DND-41 (cell line): ENCODE data around the gene MANEAL.

Experiments
- ATAC-seq: fragments of 200-7000 bp; cut with Tn5 transposase; 3 replicates; pipeline ENCODE4 v1.9.1; 2021; ENCODE audit warnings: low read depth; ENCODE audit not compliant: insufficient read depth
- DNase-seq: peaks from one replicate; pipeline ENCODE4 v3.0.0-alpha.2; 2020
- H2AFZ ChIP-seq: 2 replicates; pipeline ENCODE4 v1.6.0; 2012; ENCODE audit warnings: low read depth, low read length
- H3K27ac ChIP-seq: 2 replicates; pipeline ENCODE4 v1.5.1; 2012; ENCODE audit warnings: low read length, inconsistent platforms
- H3K27me3 ChIP-seq: fragments of 200-600 bp; sonication (generic); 2 replicates; pipeline ENCODE4 v1.6.0; 2012; ENCODE audit warnings: low read length, mild to moderate bottlenecking, inconsistent platforms; ENCODE audit not compliant: insufficient read depth, poor library complexity
- H3K36me3 ChIP-seq: 2 replicates; pipeline ENCODE4 v1.5.1; 2012; ENCODE audit warnings: low read length, inconsistent platforms; ENCODE audit not compliant: insufficient read depth
- H3K4me1 ChIP-seq: 2 replicates; pipeline ENCODE4 v1.5.1; 2012; ENCODE audit warnings: mild to moderate bottlenecking, low read length; ENCODE audit not compliant: insufficient read depth
- H3K4me2 ChIP-seq: 2 replicates; pipeline ENCODE4 v1.6.0; 2012; ENCODE audit warnings: mild to moderate bottlenecking, moderate library complexity, low read length, inconsistent platforms; ENCODE audit not compliant: insufficient read depth
- H3K4me3 ChIP-seq, 2 experiments: fragments of 200-600 bp in 1 of 2; shearing (Covaris generic) in 1 of 2; 2 replicates each; pipeline ENCODE4 v1.5.1; 2012 to 2016; ENCODE audit warnings: inconsistent platforms in 2 of 2, low read length in 2 of 2, mild to moderate bottlenecking in 2 of 2, low read depth in 1 of 2, moderate library complexity in 1 of 2
- H3K79me2 ChIP-seq: 2 replicates; pipeline ENCODE4 v1.6.0; 2012; ENCODE audit warnings: low read length, inconsistent platforms; ENCODE audit not compliant: insufficient read depth
- H3K9ac ChIP-seq: 2 replicates; pipeline ENCODE4 v1.6.0; 2012; ENCODE audit warnings: low read depth, mild to moderate bottlenecking, inconsistent platforms, low read length, moderate library complexity
- H3K9me3 ChIP-seq: 2 replicates; pipeline ENCODE4 v1.5.1; 2012; ENCODE audit warnings: low read length, moderate library complexity, mild to moderate bottlenecking, inconsistent platforms; ENCODE audit not compliant: insufficient read depth, severe bottlenecking
- H4K20me1 ChIP-seq: 2 replicates; pipeline ENCODE4 v1.6.0; 2012; ENCODE audit warnings: low read length; ENCODE audit not compliant: insufficient read depth
- EZH2 ChIP-seq: IDR thresholded peaks from 3 replicates; pipeline ENCODE4 v1.6.1; 2012; ENCODE audit warnings: borderline replicate concordance, low read depth, mild to moderate bottlenecking, moderate library complexity, low read length, inconsistent platforms; ENCODE audit not compliant: severe bottlenecking
- TF ChIP-seq, protein P1 (sequence below): IDR thresholded peaks from 2 replicates; pipeline ENCODE4 v1.5.1; 2012; ENCODE audit warnings: borderline replicate concordance, low read length, moderate library complexity, mild to moderate bottlenecking; ENCODE audit not compliant: poor library complexity, severe bottlenecking; ENCODE audit errors: extremely low read depth

The MANEAL gene

DNA sequence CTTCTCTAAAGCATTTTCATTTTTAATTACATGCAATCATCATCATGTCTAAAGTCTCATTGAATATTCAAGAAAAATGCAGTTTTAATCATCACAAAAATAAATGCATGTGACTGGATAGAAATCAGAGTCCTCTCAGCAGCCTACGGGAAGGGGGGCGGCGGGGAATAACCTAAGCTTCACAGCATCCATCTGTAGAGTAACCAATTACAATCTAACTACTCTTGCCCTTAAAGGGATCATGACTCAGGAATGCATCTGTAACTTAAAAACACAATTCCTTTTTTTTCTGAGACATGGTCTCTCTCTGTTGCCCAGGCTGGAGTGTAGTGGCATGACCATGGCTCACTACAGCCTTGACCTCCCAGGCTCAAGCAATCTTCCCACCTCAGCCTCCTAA is 43.1 kb downstream of the MANEAL start:
- TF ChIP-seq, protein P1, sequence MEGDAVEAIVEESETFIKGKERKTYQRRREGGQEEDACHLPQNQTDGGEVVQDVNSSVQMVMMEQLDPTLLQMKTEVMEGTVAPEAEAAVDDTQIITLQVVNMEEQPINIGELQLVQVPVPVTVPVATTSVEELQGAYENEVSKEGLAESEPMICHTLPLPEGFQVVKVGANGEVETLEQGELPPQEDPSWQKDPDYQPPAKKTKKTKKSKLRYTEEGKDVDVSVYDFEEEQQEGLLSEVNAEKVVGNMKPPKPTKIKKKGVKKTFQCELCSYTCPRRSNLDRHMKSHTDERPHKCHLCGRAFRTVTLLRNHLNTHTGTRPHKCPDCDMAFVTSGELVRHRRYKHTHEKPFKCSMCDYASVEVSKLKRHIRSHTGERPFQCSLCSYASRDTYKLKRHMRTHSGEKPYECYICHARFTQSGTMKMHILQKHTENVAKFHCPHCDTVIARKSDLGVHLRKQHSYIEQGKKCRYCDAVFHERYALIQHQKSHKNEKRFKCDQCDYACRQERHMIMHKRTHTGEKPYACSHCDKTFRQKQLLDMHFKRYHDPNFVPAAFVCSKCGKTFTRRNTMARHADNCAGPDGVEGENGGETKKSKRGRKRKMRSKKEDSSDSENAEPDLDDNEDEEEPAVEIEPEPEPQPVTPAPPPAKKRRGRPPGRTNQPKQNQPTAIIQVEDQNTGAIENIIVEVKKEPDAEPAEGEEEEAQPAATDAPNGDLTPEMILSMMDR, result no peak
- TF ChIP-seq EZH2, result no peak
- Histone ChIP-seq H3K4me2 (no peak overlapping the region), H3K36me3 (peaks cover 82% of the 10 kb centered on the region), H3K9ac (no peak overlapping the region), H2AFZ (no peak overlapping the region), H3K79me2 (peaks cover 10% of the 10 kb centered on the region; the same call in 1 of the 2 replicates), H4K20me1 (peaks cover 9% of the 10 kb centered on the region), H3K27ac (no peak overlapping the region), H3K9me3 (no peaks in the 10 kb centered on the region), H3K27me3 (no peaks in the 10 kb centered on the region), H3K4me3 (no peak overlapping the region), H3K4me1 (no peaks in the 10 kb centered on the region)
- DNase-seq, result no peak
- ATAC-seq, result no peak

DNA sequence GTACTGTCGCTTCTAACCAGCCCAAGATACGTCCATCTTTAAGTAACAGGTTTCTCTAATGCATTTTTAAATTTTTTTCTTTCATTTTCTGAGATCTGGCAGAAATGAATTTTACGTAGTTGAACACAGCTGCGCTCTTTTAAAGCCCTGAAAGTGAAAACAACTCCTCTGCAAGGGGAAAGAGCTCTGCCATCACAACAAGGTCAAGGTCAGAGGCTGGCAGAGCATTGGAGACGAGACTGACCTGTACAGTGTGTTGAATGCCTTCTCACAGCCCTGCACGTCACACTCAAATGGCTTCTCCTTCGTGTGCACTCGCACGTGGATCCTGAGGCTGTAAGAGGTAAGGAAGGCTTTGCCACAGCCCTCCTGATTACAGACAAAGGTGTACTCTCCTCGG is 46.0 kb downstream of the MANEAL start:
- no peaks in the 10 kb centered on the region for H3K9me3 ChIP-seq
- no peak overlapping the region for H2AFZ ChIP-seq
- no peak overlapping the region for H3K9ac ChIP-seq
- H3K4me2 ChIP-seq, result no peak overlapping the region
- H3K27me3 ChIP-seq, result no peaks in the 10 kb centered on the region
- TF ChIP-seq, protein P1, result no peak
- TF ChIP-seq EZH2, result no peak
- DNase-seq (no peak), ATAC-seq (no peak)
- H3K4me3 ChIP-seq, result no peak overlapping the region
- peaks cover 26% of the 10 kb centered on the region for H3K79me2 ChIP-seq
- peaks cover 59% of the 10 kb centered on the region for H3K36me3 ChIP-seq
- H3K27ac ChIP-seq, result no peak overlapping the region
- peaks cover 11% of the 10 kb centered on the region for H4K20me1 ChIP-seq
- no peaks in the 10 kb centered on the region for H3K4me1 ChIP-seq

DNA sequence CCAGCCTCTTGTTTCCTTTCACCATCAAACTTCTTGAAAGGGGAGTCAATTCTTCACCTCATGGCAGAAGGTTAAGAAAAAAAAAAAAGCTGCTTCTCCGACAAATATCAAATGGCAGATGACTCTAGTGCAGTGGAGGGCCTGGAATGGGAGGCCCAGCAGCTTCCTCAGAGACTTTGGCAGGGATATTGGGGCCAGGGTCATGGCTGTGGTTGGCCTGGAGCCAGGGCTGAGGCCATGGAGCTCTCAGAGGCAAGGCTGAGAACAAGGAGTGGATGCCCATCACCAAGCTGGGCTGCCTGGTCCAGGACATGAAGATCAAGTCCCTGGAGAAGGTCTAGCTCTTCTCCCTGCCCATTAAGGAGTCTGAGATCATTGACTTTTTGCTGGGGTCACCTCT is 47.1 kb downstream of the MANEAL start:
- H3K27me3 ChIP-seq, result no peaks in the 10 kb centered on the region
- no peaks in the 10 kb centered on the region for H3K4me1 ChIP-seq
- no peak overlapping the region for H3K4me2 ChIP-seq
- no peaks in the 10 kb centered on the region for H3K9me3 ChIP-seq
- peaks cover 49% of the 10 kb centered on the region for H3K36me3 ChIP-seq
- peaks cover 11% of the 10 kb centered on the region for H4K20me1 ChIP-seq
- ATAC-seq (no peak), DNase-seq (no peak)
- peaks cover 35% of the 10 kb centered on the region for H3K79me2 ChIP-seq
- TF ChIP-seq, protein P1, result no peak
- no peak for TF ChIP-seq EZH2
- no peak overlapping the region for H2AFZ ChIP-seq
- H3K4me3 ChIP-seq, result no peak overlapping the region
- no peak overlapping the region for H3K9ac ChIP-seq
- no peak overlapping the region for H3K27ac ChIP-seq

DNA sequence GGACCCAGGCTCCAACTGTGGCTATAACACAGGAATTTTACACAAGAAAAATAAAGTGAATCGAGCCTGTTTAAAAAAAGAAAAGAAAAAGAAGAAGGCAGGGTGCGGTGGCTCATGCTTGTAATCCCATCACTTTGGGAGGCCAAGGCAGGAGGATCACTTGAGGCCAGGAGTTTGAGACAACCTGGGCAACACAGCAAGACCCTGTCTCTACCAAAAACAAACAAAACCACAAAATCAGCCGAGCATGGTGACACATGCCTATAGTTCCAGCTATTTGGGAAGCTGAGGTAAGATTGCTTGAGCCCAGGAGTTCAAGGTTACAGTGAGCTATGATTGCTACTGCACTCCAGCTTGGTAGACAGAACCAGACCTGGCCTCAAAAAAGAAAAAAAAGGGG is 48.0 kb downstream of the MANEAL start:
- Histone ChIP-seq H3K27me3 (no peaks in the 10 kb centered on the region), H3K36me3 (peaks cover 42% of the 10 kb centered on the region), H3K9ac (no peak overlapping the region), H3K4me3 (no peak overlapping the region), H4K20me1 (peaks cover 11% of the 10 kb centered on the region), H3K4me2 (no peak overlapping the region), H3K9me3 (no peaks in the 10 kb centered on the region), H2AFZ (no peak overlapping the region), H3K27ac (no peak overlapping the region), H3K4me1 (peaks cover under 1% of the 10 kb centered on the region; the same call in 1 of the 2 replicates), H3K79me2 (peaks cover 43% of the 10 kb centered on the region)
- no peak for DNase-seq
- ATAC-seq, result no peak
- TF ChIP-seq EZH2, result no peak
- TF ChIP-seq, protein P1, result no peak
